Peyer's patch (tissue), 4 donors: ENCODE results near the gene FAM184A. TPM values are rescaled to one million over a fixed set of nuclear protein-coding genes. Genes with fewer than 3 reads are reported as not detected.

ENCODE experiments used
- DNase-seq, 3 donors: peaks; one replicate each; pipeline ENCODE4 v3.0.0-alpha.2; 2017 to 2019
- H3K27ac ChIP-seq, 4 donors: fragments of 200-600 bp; sonication (generic); one replicate each; pipeline ENCODE4 v1.5.1; 2016 to 2019
- H3K27me3 ChIP-seq, 2 donors: fragments of 200-600 bp; sonication (generic); one replicate each; pipeline ENCODE4 v1.5.1; 2019
- H3K36me3 ChIP-seq, 3 donors: fragments of 200-600 bp; sonication (generic); one replicate each; pipeline ENCODE4 v1.5.1; 2016 to 2019
- H3K4me1 ChIP-seq, 4 donors: fragments of 200-600 bp; sonication (generic); one replicate each; pipeline ENCODE4 v1.5.1; 2016 to 2019
- H3K4me3 ChIP-seq, 4 donors: fragments of 200-600 bp; sonication (generic); 1 replicate in 3 of 4; 2 replicates in 1 of 4; pipeline ENCODE4 v1.5.1; 2016 to 2019; ENCODE audit warnings: mild to moderate bottlenecking in 1 of 4
- H3K9me3 ChIP-seq, 4 donors: fragments of 200-600 bp; sonication (generic); one replicate each; pipeline ENCODE4 v1.5.1; 2016 to 2019; ENCODE audit warnings: mild to moderate bottlenecking in 1 of 4
- POLR2A ChIP-seq, 2 donors: fragments of 450-650 bp; IDR thresholded peaks; one replicate each; pipeline ENCODE4 v1.5.1; 2017; ENCODE audit warnings: antibody characterized with exemption in 2 of 2, mild to moderate bottlenecking in 2 of 2, moderate library complexity in 2 of 2
- total RNA-seq, 4 donors: library from RNA; depleted of rRNA; stranded (reverse); fragments of >200 nt; gene quantifications; one replicate each; pipeline ENCODE4 v1.1.0, GENCODE V29; 2016
- TF ChIP-seq, protein P1 (sequence below), 6 experiments: fragments of 450-650 bp in 4 of 6; fragments of 200-600 bp in 2 of 6; sonication (generic) in 1 of 6; IDR thresholded peaks; one replicate each; pipeline ENCODE4 v1.5.1; 2017 to 2019; ENCODE audit warnings: antibody characterized with exemption in 6 of 6, mild to moderate bottlenecking in 3 of 6, moderate library complexity in 1 of 6

Gene FAM184A
- total RNA-seq, 4 donors from 2014 or later = 2.7 to 11.9 (median 8.8) TPM

GRCh38 chr6:118953391-118953790 is 125.1 kb downstream of the FAM184A start:
- Histone ChIP-seq H3K9me3 (no peaks in the 10 kb centered on the region), H3K27me3 (no peaks in the 10 kb centered on the region), H3K36me3 (no peaks in the 10 kb centered on the region), H3K4me3 (no peak overlapping the region), H3K4me1 (no peaks in the 10 kb centered on the region), H3K27ac (no peak overlapping the region)
- DNase-seq = no peak
- TF ChIP-seq, protein P1, sequence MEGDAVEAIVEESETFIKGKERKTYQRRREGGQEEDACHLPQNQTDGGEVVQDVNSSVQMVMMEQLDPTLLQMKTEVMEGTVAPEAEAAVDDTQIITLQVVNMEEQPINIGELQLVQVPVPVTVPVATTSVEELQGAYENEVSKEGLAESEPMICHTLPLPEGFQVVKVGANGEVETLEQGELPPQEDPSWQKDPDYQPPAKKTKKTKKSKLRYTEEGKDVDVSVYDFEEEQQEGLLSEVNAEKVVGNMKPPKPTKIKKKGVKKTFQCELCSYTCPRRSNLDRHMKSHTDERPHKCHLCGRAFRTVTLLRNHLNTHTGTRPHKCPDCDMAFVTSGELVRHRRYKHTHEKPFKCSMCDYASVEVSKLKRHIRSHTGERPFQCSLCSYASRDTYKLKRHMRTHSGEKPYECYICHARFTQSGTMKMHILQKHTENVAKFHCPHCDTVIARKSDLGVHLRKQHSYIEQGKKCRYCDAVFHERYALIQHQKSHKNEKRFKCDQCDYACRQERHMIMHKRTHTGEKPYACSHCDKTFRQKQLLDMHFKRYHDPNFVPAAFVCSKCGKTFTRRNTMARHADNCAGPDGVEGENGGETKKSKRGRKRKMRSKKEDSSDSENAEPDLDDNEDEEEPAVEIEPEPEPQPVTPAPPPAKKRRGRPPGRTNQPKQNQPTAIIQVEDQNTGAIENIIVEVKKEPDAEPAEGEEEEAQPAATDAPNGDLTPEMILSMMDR (IDR thresholded peaks at IDR 0.05) = no peak
- TF ChIP-seq POLR2A (IDR thresholded peaks at IDR 0.05) = no peak

- Histone ChIP-seq H3K27me3 (no peaks in the 10 kb centered on the region), H3K9me3 (no peaks in the 10 kb centered on the region), H3K4me1 (no peaks in the 10 kb centered on the region), H3K36me3 (no peaks in the 10 kb centered on the region), H3K27ac (no peak overlapping the region), H3K4me3 (no peak overlapping the region)
- TF ChIP-seq, protein P1 (IDR thresholded peaks at IDR 0.05) = no peak
- TF ChIP-seq POLR2A (IDR thresholded peaks at IDR 0.05) = no peak
- DNase-seq = no peak
Observed at GRCh38 chr6:118952683-118953082, 125.8 kb downstream of the FAM184A start.

GRCh38 chr6:118945217-118945616 is 133.2 kb downstream of the FAM184A start:
- Histone ChIP-seq H3K4me1 (no peaks in the 10 kb centered on the region), H3K36me3 (no peaks in the 10 kb centered on the region), H3K9me3 (no peaks in the 10 kb centered on the region), H3K4me3 (no peak overlapping the region), H3K27me3 (no peaks in the 10 kb centered on the region), H3K27ac (no peak overlapping the region)
- DNase-seq = no peak
- no peak for TF ChIP-seq POLR2A (IDR thresholded peaks at IDR 0.05)
- TF ChIP-seq, protein P1 (IDR thresholded peaks at IDR 0.05) = no peak

DNA sequence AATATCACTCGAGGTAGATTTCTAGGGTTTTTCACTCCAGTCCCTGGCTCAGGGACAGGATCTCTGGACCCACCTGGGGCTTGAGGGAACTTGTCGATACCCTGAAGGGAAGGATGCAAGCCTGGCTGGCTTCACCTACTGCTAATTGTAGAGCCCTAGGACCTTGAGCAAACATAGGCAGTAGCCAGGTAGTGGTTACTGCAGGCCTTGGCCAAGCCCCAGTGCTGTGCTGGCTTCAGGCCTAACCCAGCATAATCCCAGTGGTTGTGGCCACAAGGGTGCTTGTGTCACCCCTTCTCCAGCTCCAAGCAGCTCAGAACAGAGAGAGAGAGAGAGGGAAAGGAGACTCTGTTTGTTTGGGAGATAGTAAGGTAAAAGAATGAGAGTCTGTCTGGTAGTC is 137.7 kb downstream of the FAM184A start:
- DNase-seq = no peak

DNA sequence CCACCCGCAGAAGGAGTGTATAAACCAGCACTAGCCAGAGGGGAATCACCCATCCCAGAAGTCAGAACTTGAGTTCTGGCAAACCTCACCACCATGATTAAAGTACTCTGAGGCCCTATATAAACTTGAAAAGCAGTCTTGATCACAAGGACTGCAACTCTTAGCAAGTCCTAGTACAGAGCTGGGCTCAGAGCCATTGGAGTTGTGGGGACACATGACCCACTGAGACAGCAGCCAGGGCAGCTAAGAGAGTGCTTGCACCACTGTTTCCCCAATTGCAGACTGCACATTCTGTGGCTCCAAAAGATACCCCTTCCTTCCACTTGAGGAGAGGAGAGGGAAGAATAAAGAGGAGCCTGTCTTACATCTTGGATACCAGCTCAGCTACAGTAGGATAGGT is 138.8 kb downstream of the FAM184A start:
- Histone ChIP-seq H3K4me1 (no peaks in the 10 kb centered on the region), H3K27ac (no peak overlapping the region), H3K27me3 (no peaks in the 10 kb centered on the region), H3K9me3 (no peaks in the 10 kb centered on the region), H3K36me3 (no peaks in the 10 kb centered on the region), H3K4me3 (no peak overlapping the region)
- TF ChIP-seq, protein P1 (IDR thresholded peaks at IDR 0.05) = no peak
- no peak for TF ChIP-seq POLR2A (IDR thresholded peaks at IDR 0.05)
- no peak for DNase-seq

More for the DNA sequence above, 137.7 kb downstream of the FAM184A start:
- no peaks in the 10 kb centered on the region for H3K36me3 ChIP-seq
- TF ChIP-seq POLR2A (IDR thresholded peaks at IDR 0.05) = no peak
- TF ChIP-seq, protein P1 (IDR thresholded peaks at IDR 0.05) = no peak
- no peaks in the 10 kb centered on the region for H3K4me1 ChIP-seq
- H3K4me3 ChIP-seq = no peak overlapping the region
- no peak overlapping the region for H3K27ac ChIP-seq
- H3K27me3 ChIP-seq = no peaks in the 10 kb centered on the region
- H3K9me3 ChIP-seq = no peaks in the 10 kb centered on the region
